Fibroblast of lung (primary cell): Measurements from ENCODE around the gene GPATCH3. TPM values are rescaled to one million over a fixed set of nuclear protein-coding genes. Genes with fewer than 3 reads are reported as not detected.

Experiments used
- DNase-seq, 2 donors: peaks; one replicate each; pipeline versions ENCODE4 v3.0.0 to v3.0.0-alpha.2; 2010; ENCODE audit warnings: low read depth in 2 of 2
- H2AFZ ChIP-seq: 2 replicates; pipeline ENCODE4 v1.5.1; 2012; ENCODE audit warnings: low read length, control low read depth, inconsistent platforms
- H3K27ac ChIP-seq: 2 replicates; pipeline ENCODE4 v1.5.1; 2011; ENCODE audit warnings: low read length, control low read depth; ENCODE audit not compliant: insufficient read depth
- H3K27me3 ChIP-seq: 2 replicates; pipeline ENCODE4 v1.5.1; 2011; ENCODE audit warnings: mild to moderate bottlenecking, low read length; ENCODE audit not compliant: control insufficient read depth, insufficient read depth
- H3K36me3 ChIP-seq: 2 replicates; pipeline ENCODE4 v1.5.1; 2011; ENCODE audit warnings: low read length; ENCODE audit not compliant: control insufficient read depth, insufficient read depth
- H3K4me1 ChIP-seq: 2 replicates; pipeline ENCODE4 v1.5.1; 2011; ENCODE audit warnings: low read length; ENCODE audit not compliant: control insufficient read depth, insufficient read depth; ENCODE audit errors: extremely low read depth
- H3K4me2 ChIP-seq: 2 replicates; pipeline ENCODE4 v1.5.1; 2011; ENCODE audit warnings: low read length, control low read depth; ENCODE audit not compliant: insufficient read depth; ENCODE audit errors: extremely low read depth
- H3K4me3 ChIP-seq, 4 experiments: fragments of 200-600 bp in 1 of 4; sonication (generic) in 1 of 4; replicated peaks in 1 of 4; 2 replicates each; pipeline ENCODE4 v1.5.1; 2011 to 2016; ENCODE audit warnings: low read length in 4 of 4, low read depth in 3 of 4, mild to moderate bottlenecking in 3 of 4, control low read depth in 2 of 4, inconsistent platforms in 1 of 4, mixed read lengths in 1 of 4; ENCODE audit not compliant: insufficient read depth in 1 of 4; ENCODE audit errors: control extremely low read depth in 1 of 4
- H3K79me2 ChIP-seq: 2 replicates; pipeline ENCODE4 v1.5.1; 2012; ENCODE audit warnings: mild to moderate bottlenecking, low read length, inconsistent platforms; ENCODE audit not compliant: control insufficient read depth, insufficient read depth
- H3K9ac ChIP-seq: 2 replicates; pipeline ENCODE4 v1.5.1; 2011; ENCODE audit warnings: mild to moderate bottlenecking, low read length, control low read depth; ENCODE audit not compliant: insufficient read depth
- H3K9me3 ChIP-seq: 2 replicates; pipeline ENCODE4 v1.5.1; 2012; ENCODE audit warnings: low read depth, low read length; ENCODE audit not compliant: control insufficient read depth, insufficient read depth
- H4K20me1 ChIP-seq: 2 replicates; pipeline ENCODE4 v1.5.1; 2011; ENCODE audit warnings: low read length; ENCODE audit not compliant: control insufficient read depth, insufficient read depth; ENCODE audit errors: extremely low read depth
- CTCF ChIP-seq, 2 donors: IDR thresholded peaks in 1 of 2; conservative IDR thresholded peaks in 1 of 2; 1 replicate in 1 of 2; 2 replicates in 1 of 2; pipeline ENCODE4 v1.5.1; 2011 to 2012; ENCODE audit warnings: low read length in 2 of 2, control low read depth in 1 of 2, inconsistent platforms in 1 of 2, low read depth in 1 of 2, mild to moderate bottlenecking in 1 of 2
- EZH2 ChIP-seq: IDR thresholded peaks from 2 replicates; pipeline ENCODE4 v1.5.1; 2012; ENCODE audit warnings: low read length, control low read depth, mild to moderate bottlenecking; ENCODE audit errors: missing control alignments
- polyA plus RNA-seq, 2 donors: library from polyadenylated mRNA; depleted of rRNA in 1 of 2; stranded (reverse) in 1 of 2; unstranded in 1 of 2; fragments of >200 nt; gene quantifications; 2 replicates each; pipeline ENCODE4 v1.2.1, GENCODE V29; 2011 to 2012; ENCODE audit warnings: missing spikeins in 1 of 2
- total RNA-seq: library from RNA; depleted of rRNA; stranded (reverse); fragments of >200 nt; gene quantifications from 2 replicates; pipeline ENCODE4 v1.2.1, GENCODE V29; 2014

GPATCH3 gene
- total and polyA plus RNA-seq, 2 donors (not counting 1 experiment from before 2014, with no cell fraction given), result 4.9 to 11.4 TPM

DNA sequence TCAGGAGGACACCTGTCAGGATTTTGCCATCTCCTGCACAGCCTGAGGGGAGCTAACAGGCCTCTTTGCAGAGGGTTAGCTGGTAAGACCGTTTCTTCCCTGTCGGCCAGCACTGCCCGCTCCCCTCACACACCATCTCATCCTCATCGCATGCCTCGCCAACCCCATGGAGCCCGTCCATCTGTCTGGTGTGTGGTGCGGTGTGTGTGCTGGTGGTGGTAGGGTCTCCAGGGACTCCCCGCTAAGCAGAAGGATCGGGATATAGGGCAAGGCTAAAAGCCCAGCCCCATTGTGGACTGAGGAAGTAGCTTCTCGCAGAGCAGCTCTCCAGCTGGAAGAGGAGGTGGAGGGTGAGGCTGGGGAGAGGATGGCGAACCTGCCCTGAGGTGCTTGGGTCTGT, 44.1 kb downstream of the GPATCH3 start:
- Histone ChIP-seq H4K20me1 (no peaks in the 10 kb centered on the region), H3K4me2 (no peak overlapping the region)
- DNase-seq, result no peak

GRCh38 chr1:26855636-26856035, 44.6 kb downstream of the GPATCH3 start:
- no peak overlapping the region for H3K9ac ChIP-seq
- no peak for DNase-seq
- H3K27me3 ChIP-seq, result no peaks in the 10 kb centered on the region
- H3K4me2 ChIP-seq, result no peak overlapping the region
- no peaks in the 10 kb centered on the region for H3K79me2 ChIP-seq
- H3K27ac ChIP-seq, result no peak overlapping the region
- no peaks in the 10 kb centered on the region for H3K9me3 ChIP-seq
- H3K4me1 ChIP-seq, result peaks cover 4% of the 10 kb centered on the region
- H3K36me3 ChIP-seq, result peaks cover 22% of the 10 kb centered on the region
- H3K4me3 ChIP-seq, result no peak overlapping the region
- TF ChIP-seq EZH2 (no peak), CTCF (conservative IDR thresholded peaks at IDR 0.05 in 1 of 2, IDR thresholded peaks at IDR 0.05 in 1 of 2; ENCODE audit: low read depth in 1 of 2, low read length in 2 of 2) (no peak)
- no peak overlapping the region for H2AFZ ChIP-seq
- H4K20me1 ChIP-seq, result no peaks in the 10 kb centered on the region

More for the DNA sequence above, 44.1 kb downstream of the GPATCH3 start:
- peaks cover 16% of the 10 kb centered on the region for H3K36me3 ChIP-seq
- H3K4me3 ChIP-seq, result no peak overlapping the region
- no peak overlapping the region for H2AFZ ChIP-seq
- no peaks in the 10 kb centered on the region for H3K79me2 ChIP-seq
- no peak overlapping the region for H3K9ac ChIP-seq
- TF ChIP-seq EZH2, result no peak
- no peak for TF ChIP-seq CTCF (conservative IDR thresholded peaks at IDR 0.05 in 1 of 2, IDR thresholded peaks at IDR 0.05 in 1 of 2; ENCODE audit: low read depth in 1 of 2, low read length in 2 of 2)
- H3K9me3 ChIP-seq, result no peaks in the 10 kb centered on the region
- no peaks in the 10 kb centered on the region for H3K27me3 ChIP-seq
- peaks cover 4% of the 10 kb centered on the region for H3K4me1 ChIP-seq
- no peak overlapping the region for H3K27ac ChIP-seq

DNA sequence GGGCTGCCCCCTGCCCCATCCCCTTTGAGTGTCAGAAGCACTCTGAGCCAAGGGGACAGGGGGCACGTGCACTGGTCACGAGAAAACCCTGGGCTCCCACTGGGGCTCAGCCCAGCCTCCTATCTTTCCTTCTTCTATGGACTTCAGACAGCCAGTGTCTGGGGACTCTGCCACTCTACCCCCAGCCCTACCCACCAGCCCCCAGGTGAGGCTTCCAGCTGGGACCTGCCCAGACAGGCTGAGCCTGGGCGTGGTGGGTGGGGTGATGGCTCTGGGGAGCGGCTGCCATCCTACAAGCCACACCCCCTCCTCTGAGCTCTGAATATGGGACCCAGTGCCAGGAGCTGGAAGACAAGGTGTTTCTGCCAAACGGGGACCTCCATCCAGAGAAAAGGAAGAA, 45.4 kb downstream of the GPATCH3 start:
- Histone ChIP-seq H3K4me2 (no peak overlapping the region), H4K20me1 (no peaks in the 10 kb centered on the region), H3K36me3 (peaks cover 24% of the 10 kb centered on the region), H3K79me2 (no peaks in the 10 kb centered on the region), H3K4me3 (no peak overlapping the region), H3K9ac (no peak overlapping the region), H3K9me3 (no peaks in the 10 kb centered on the region), H3K4me1 (peaks cover 4% of the 10 kb centered on the region), H3K27me3 (no peaks in the 10 kb centered on the region), H3K27ac (no peak overlapping the region), H2AFZ (no peak overlapping the region)
- no peak for TF ChIP-seq EZH2
- TF ChIP-seq CTCF (conservative IDR thresholded peaks at IDR 0.05 in 1 of 2, IDR thresholded peaks at IDR 0.05 in 1 of 2; ENCODE audit: low read depth in 1 of 2, low read length in 2 of 2), result no peak
- no peak for DNase-seq
